Activated T-helper 1 cell treated with anti-CD3 and anti-CD28 coated beads, Interleukin-2, amount 50 U/mL, for 16 hours (primary cell): ENCODE results near the gene RPS15A.

Experiments used
- DNase-seq, 2 donors: peaks; one replicate each; pipeline ENCODE4 v3.0.0-alpha.2; 2020; ENCODE audit warnings: low read depth in 1 of 2, low spot score in 1 of 2

Gene RPS15A

DNA sequence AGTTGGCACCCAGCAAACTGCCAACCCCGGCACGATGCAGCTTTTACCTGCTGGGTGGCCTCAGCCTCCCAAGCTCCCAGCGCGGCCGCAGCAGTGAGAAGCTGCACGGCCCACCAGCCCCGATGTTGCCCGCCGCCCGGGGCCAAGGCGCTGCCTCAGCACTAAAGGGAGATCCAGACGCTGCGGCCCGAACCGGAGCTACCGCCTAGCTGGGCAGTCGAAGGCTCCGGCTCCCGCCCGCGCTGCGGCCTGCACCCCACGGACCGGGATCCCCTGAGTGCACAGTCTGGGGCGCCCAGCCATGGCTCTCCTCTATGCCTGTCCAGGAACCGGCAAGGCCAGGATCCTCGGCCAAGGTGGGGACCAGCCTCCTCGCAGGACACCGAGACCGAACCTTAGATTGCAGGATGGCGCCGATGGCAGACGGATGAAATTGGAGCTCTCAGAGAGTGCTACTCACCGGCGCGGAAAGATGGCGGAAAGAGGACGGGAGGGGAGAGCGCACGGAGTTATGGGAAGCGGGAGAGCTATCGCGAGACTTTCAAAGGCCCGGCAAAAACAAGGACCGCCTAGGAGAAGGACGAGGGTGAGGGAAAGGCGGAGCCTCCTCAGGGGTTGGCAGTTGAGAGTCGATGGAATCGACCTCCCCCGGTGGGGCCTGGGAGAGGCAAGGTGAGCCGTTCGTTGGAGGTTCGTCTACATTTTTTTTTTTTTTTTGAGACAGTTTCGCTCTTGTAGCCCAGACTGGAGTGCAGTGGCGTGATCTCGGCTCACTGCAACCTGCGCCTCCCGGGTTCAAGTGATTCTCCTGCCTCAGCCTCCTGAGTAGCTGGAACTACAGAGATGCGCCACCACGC lies at the start of gene RPS15A:
RPS15A (minus strand) TSS at position 485 of the 857 bp plus-strand sequence. CDS start 1,221 bp downstream, outside the sequence.
- DNase-seq = peak; percentile 74 to 88

DNA sequence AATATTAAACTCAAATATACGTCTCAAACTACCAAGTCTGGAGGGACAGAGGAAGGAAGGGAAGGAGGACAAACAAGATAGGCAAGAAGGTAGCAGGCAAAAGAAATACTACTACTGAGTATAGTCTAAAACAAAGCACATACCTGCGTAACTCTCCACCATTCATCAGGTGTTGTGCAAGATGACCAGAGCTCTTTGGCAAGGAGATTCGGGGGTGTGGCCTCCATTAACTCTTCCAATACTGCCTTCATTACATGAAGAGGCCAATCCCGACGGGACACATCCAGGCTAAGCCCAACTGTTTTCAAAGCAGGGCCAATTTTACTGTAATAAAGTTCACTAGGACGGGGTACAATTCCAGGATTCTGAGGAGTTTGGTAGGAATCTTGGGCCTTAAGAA lies 49.4 kb upstream of the RPS15A start:
- no peak for DNase-seq

DNA sequence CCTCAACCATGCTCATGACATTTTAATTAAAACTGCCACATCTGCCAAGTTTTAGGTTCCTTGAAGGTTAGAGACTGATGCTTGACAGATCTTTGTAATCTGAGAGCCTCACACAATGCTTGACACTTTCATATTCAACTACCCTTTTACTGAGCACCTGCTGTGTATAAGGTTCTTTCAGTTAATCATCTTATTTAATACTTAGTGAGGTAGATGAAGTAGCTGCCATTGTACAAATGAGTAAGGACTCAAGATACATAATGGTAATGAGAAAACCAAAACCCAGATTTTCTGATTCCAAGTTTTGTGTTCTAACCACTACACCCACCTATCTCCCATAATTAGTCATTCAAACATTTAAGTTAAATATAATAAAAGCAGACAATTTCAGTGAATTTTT lies 46.6 kb upstream of the RPS15A start:
- no peak for DNase-seq

DNA sequence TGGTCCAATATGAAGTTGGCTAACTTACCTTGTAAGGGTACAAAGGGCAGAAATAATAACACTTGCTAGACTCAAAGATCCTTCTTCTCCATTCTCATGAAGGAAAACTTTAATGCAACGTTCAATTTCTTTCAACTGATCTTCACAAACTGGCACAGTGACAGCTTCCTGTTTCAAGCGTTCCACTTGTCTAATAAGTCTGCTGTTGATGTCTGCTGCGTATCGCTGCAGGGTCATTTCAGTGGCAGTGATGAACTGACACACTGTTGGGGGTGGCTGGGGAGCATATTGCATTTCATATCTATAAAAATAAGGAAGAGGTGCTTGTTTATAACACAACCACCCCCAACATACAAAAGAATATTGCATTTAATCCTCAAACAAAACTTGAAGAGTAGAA lies 44.7 kb upstream of the RPS15A start:
- no peak for DNase-seq

DNA sequence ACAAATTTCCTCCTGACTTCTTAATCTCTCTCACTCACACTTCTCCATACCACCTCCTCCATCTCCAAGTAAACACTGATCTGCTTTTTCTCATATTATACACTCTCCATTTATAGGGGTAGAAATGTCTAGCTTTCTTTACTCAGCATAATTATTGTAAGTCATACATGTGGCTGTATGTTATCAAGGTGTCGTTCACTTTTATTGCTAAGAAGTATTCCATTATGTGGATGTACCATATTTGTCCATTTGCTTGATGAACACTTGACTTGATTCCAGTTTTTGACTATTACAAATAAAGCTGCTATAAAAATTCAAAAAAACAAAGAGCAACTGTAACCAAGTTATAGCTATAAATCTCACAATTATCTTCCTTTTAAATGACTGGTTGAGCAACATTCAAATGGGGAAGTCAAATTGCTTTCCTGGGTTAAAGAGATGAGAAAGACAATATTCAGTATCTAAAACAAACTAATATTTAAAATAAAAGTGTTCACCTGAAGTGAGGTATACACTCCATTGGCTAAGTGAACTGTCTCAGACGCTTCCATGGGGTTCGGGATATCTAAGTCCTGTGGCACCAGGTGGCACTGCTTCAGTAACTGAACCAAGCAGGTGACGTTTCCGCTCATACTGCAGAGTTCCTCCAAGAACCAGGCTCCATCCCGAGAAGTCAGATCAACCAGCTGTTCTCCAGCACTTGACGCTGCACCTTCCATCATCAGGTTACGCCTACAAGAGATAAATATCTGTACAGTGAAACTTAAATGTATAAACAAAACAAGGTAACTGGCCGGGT lies 43.8 kb upstream of the RPS15A start:
- DNase-seq = no peak

DNA sequence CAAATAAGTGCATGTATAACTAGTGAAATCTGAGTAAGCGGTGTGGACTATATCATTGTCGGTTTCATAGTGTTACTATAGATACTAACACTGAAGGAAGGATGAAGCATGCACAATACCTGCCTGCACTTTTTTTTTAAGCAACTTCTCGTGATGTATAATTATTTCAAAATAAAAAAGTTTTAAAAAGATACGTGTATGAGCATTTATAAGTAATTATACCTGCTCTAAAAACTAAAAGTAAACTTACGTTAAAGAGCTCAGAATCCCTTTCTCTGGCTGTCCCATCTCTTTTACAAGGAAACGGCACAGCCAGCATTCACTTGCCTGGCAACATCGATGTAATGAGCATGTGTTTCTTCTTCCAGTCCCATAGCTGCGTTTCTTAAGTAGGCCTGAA lies 42.5 kb upstream of the RPS15A start:
- no peak for DNase-seq

DNA sequence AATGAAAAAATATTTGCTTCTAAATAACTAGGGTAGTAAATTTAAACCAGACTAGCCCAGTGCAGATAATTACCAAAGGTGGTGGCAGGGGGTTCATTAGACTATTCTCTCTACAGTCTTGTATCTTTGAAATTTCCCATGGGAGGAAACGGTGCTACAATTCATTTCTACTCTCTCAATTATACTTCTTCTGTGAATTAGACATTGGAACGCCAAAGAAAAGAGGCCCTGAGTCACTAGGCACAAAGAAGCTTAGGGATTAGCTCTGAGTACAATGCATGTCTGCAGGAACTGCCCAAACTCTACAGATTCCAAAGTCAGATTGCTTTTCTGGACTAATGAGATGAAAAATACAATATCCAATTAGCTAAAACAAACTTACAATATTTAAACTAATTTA lies 41.9 kb upstream of the RPS15A start:
- no peak for DNase-seq

DNA sequence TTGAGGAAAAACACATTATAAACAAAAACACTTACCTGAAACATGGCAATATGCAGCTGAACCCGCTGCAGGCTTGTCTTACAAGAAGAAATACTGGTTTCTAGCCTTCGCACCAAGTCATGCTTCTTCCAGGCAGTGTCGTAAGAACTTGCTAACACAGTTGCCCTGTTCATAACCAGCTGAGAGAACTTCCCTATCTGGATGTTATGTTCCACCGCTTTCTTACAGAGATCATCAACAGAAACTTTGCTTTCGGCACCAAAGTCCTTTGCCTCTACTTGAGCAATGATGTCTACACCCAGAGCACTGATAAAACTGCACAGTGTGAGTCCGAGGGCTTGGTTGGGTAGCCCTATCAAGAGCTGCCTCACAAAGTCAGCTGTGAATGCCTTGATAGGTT lies 39.1 kb upstream of the RPS15A start:
- no peak for DNase-seq

DNA sequence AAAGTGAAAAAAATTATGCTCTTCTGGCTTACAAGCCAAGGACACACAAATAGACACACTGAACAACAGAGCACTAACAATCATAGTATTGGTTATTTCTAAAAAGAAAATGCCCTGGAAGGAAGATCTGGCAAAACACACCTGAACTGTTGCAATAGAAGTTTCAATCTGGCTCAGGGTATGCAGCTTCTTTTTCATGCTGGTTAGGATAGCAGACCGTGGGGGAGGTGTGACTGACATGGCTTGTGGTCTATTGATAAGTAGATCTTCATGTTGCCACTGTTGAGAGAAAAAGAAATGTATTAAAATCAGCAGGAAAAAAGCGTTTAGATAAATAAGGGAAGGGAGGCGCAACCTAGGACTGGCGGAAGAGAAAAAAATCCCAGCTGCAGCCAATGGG lies 37.8 kb upstream of the RPS15A start:
- no peak for DNase-seq

DNA sequence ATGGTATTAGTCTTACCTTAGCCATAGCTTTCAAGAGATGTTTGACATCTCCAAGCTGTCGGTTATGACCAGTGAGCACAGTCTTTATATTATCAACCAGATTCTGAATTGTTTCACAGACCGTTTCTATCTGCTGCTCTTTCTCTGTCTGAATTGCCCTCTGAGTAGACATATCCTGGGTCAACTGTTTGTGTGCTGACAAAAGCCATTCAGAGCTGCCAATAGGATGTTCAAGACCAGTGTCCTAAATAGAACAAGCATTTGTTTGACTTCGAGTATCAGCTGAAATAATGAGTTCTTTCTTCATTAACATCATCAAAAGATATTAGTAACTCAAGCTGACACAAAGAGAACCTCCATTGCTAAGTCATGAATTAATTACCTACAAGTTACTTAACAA lies 26.2 kb upstream of the RPS15A start:
- no peak for DNase-seq

DNA sequence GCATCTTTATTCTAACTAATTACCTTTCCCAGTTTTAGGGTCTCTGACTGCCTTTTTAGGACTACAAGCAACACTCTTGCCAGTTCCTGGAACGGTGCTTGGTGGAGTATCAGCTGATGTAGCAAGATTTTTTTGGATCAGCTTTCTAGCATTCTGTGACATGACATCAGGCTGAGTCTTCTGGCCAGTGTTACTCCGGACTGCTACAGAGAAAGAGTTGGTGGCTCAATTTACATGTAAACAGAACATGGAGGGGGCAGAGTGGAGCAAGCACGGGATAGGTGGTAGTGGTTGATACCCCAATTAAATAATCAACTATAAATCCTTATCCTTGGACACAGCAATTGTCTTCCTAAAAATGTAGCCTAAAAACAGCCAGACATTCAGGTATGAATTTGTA lies 21.8 kb upstream of the RPS15A start:
- no peak for DNase-seq

DNA sequence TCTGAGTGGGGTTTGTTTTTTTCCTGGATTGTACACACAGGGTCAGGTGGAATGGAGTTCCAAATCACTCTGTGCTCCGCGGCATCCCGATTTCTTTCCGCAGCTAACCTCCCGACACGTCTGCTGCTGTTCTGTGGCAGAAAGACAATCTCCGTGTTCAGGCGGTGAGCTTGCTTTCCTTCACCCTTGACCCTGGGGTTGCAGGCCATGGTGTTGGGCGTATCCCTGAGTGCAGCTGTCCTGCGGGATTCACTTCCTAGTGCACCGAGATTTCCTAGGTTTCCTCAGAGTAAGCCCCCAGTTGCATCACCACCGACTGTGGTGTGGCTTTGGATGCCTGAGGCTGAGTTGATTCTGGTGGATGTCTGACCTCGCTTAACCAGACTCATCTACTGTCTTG lies 19.0 kb upstream of the RPS15A start:
- no peak for DNase-seq

DNA sequence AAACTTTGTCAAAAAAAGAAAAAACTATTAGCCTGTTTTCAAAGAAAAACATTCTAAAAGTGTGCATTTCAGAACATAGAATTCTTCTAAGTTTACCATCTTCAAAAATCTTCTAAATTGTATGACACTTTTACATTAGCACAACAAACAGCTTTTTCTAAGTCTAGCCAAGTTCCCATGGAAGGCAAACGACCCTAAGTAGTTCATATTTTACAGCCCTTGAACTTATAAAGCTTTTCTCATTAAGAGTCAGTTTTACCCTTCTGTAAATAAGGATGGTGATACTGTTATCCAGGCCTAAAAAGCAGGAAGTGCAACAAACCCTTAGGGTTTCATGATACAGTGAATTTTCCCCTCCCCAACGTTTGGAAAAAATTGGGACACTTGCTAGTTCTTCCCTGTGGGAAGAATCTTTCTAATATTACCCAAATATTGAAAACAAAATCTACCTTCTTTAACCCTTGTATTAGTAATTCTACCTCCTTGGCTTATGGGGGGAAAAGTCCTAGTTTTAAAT lies 15.2 kb upstream of the RPS15A start:
- no peak for DNase-seq

DNA sequence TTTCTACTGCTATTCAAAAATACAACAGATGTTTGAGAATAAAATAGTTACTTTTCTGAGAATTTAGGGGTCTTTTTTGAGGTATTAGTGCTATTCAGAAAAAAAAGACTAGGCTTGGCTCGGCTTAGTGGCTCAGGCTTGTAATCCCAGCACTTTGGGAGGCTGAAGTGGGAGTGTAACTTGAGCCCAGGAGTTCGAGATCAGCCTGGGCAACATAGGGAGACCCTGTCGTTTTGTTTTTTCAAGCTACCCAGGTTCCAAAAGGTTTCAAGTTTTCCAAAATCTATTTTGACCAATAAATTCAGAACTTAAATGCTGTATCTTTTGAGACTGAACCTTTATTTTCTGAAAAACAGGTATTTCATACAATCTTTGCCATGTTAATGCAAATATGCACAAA lies 14.4 kb upstream of the RPS15A start:
- DNase-seq = no peak

DNA sequence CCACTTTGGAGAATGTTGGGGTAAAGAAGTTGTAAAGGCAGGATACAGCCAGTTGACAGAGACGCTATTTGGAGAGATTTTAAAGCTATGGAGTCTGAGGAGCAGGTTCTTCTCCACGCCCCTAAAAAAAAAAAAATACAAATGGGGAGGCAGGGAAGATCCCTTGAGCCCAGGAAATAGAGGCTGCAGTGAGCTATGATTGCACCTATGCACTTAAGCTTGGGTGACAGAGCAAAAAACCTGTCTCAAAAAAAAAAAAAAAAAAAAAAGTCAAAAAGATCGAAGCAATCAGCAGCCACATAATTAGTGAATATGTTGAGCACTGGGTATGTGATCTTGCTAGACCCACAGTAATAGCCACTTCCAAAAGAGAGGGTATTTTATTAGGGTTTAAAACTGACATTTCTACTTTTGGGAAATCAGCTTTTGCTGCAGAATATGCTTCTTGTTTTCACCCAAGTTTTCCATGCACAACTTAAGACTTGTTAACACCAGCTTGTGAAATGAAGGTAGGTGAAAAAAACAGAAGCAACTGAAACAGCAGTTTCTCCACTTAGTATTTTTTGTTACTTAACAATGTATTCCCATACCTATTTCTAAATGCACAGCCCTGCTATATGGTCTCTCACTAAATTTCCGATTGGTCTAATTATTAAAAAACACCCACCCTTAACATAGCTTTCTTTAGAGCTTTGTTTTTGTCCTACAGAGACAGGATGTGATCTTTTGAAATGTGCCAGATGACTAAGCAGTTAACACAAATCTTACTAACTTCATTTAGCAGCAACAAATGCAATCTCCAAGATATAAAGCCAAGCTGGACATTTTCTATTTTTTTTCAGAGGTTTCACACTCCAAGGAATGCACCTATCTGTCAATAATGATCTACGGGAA lies 13.7 kb upstream of the RPS15A start:
- DNase-seq = no peak

DNA sequence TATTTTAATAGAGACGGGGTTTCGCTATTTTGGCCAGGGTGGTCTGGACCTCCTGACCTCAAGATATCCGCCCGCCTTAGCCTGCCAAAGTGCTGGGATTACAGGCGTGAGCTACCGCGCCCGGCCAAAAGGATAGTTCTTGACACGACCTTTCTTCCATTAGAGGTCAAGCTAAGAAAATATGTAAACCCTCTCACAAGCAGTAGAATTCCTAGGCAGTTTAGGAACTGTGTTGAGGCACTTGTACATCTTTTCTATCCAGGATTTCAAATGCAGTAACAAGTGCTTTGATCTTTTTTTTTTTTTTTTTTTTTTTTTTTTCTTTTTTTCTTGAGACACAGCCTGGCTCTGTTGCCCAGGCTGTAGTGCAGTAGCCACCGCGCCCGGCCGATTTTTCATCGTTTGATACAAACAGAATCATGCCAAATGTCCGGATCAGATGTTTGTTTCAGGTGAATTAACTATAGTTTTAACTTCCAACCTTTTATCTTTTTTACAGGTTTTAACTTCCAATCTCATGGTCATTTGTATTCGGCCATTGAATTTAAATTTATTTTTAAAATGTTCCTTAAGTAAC lies 12.7 kb upstream of the RPS15A start:
- DNase-seq = no peak

DNA sequence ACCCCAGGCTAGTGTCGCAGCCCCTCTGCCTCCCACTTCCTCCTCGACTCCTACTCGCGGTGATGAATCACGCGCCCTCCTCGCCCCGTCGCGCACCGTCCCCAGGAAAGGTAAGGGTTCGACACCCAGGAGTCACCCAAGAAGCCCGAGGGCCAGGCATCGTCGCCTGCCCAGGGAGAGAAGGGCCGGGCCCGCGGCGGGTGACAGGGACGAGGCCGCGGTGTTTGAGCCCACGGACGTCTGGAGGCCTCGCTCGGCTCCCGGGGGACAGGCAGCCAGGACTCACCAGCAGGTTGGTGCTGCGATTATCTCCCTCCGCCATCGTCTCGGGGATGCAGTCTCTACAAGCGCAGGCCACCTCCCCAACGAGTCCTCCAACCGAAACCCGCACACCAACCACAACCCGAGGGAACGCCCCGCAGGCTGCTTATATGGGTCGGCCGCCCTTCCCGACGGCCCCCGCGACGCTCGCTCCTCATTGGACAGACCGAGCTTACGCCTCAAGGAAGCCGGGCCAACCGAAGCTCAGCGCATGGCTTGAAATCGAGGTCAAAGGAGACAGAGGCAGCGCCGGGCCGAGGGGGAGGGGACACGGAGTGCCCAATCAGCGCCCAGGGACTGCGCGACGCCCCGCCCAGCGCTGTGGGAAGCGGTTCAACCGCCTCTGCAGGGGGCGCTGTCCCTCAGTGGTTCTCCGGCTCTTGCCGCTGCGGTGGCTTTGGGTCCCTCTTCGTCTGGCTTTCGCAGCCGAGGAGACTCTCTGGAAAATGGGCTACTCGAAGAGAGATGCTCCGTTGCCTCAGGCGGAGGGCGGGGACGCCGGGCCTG lies 11.2 kb upstream of the RPS15A start, which contains the start of gene ARL6IP1:
ARL6IP1 (minus strand) TSS at position 405 of the 828 bp plus-strand sequence; CDS start at position 322, 83 bp downstream.
- DNase-seq = peak; percentile 98

DNA sequence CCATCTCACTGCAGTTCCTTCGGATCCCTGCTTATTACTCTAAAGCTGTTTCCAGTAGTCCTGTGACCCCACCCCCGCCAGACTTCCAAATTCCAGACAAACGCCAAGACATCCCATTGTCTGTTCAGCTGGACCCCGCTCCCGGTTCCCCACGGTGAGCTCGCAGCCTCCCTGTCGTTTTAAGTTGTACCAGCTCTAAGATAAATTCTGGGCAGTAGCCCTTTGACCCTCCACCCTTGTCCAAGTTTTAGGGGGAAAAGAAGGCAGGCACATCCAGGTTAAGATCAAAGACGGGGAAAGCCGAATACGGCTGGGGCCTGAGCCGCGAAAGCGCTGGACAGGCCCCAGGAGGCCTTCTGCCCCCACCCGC lies 10.6 kb upstream of the RPS15A start:
- DNase-seq = no peak

DNA sequence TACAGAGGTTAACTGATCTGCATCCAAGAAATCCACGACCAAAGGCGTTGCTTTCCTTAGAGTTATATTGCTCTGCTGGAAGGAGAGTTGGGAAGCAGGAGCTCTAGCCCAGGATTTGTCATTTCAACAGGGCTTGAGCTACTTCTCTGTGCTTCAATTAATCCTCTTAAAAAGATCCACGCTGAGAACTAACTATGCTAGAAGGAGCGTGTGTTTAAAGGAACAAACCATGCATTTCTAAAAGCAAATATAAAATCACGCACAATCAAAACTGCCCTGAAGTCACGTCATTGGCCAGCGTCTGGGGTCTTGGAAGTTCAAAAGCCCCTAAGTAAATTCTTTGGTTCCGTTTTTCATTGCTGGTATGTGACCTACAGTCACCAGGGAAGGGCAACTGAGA lies 10.2 kb upstream of the RPS15A start:
- no peak for DNase-seq

DNA sequence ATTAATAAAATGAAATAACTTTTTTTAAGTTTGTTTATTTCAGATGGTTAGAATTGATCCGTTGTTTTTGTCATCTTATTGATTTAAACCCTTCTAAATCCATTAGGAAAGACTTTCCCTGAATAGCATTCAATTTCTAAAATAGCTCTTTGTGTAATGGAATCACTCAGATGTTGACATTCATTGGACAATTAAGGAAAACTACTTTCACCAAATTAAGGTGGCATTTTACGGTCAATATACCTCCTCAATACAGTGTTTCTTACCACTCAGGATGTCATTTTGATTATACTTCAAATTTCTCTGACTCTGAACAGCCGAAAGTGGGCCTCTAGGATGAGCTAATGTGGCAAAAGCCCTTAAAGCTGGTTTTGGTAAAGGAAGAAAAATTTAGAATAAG lies 9.4 kb upstream of the RPS15A start:
- DNase-seq = no peak
